ENCODE data around the gene MAFB. TPM values are rescaled to one million over a fixed set of nuclear protein-coding genes. Genes with fewer than 3 reads are reported as not detected.

Gene MAFB
- total RNA-seq, 1 donor from 2014 or later, result 4.6 TPM

GRCh38 chr20:40663991-40664880, 24.8 kb downstream of the MAFB start:
- H3K27me3 Mint-ChIP-seq (ENCODE audit: unreplicated experiment), result peaks cover 5% of the 10 kb centered on the region
- no peak for DNase-seq
- no peak overlapping the region for H3K4me3 Mint-ChIP-seq (ENCODE audit: unreplicated experiment)
- H3K27ac Mint-ChIP-seq (ENCODE audit: unreplicated experiment), result no peak overlapping the region
- no peaks in the 10 kb centered on the region for H3K9me3 Mint-ChIP-seq (ENCODE audit: unreplicated experiment)
- no peak for TF ChIP-seq CTCF (IDR thresholded peaks at IDR 0.05; ENCODE audit: partially characterized antibody, unreplicated experiment)
- H3K4me1 Mint-ChIP-seq (ENCODE audit: low read depth, unreplicated experiment), result peaks cover under 1% of the 10 kb centered on the region
- no peaks in the 10 kb centered on the region for H3K36me3 Mint-ChIP-seq (ENCODE audit: unreplicated experiment)

GRCh38 chr20:40663304-40663790, 25.7 kb downstream of the MAFB start:
- no peak overlapping the region for H3K4me3 Mint-ChIP-seq (ENCODE audit: unreplicated experiment)
- H3K36me3 Mint-ChIP-seq (ENCODE audit: unreplicated experiment), result no peaks in the 10 kb centered on the region
- H3K4me1 Mint-ChIP-seq (ENCODE audit: low read depth, unreplicated experiment), result peaks cover 9% of the 10 kb centered on the region
- H3K27me3 Mint-ChIP-seq (ENCODE audit: unreplicated experiment), result peaks cover 5% of the 10 kb centered on the region
- TF ChIP-seq CTCF (IDR thresholded peaks at IDR 0.05; ENCODE audit: partially characterized antibody, unreplicated experiment), result no peak
- H3K9me3 Mint-ChIP-seq (ENCODE audit: unreplicated experiment), result no peaks in the 10 kb centered on the region
- no peak overlapping the region for H3K27ac Mint-ChIP-seq (ENCODE audit: unreplicated experiment)
- no peak for DNase-seq

GRCh38 chr20:40659567-40659966, 29.5 kb downstream of the MAFB start:
- Mint-ChIP-seq H3K27me3 (ENCODE audit: unreplicated experiment) (peaks cover 8% of the 10 kb centered on the region), H3K4me3 (ENCODE audit: unreplicated experiment) (no peak overlapping the region), H3K9me3 (ENCODE audit: unreplicated experiment) (peaks cover 3% of the 10 kb centered on the region), H3K4me1 (ENCODE audit: low read depth, unreplicated experiment) (peaks cover 12% of the 10 kb centered on the region), H3K27ac (ENCODE audit: unreplicated experiment) (no peak overlapping the region), H3K36me3 (ENCODE audit: unreplicated experiment) (no peaks in the 10 kb centered on the region)
- TF ChIP-seq CTCF (IDR thresholded peaks at IDR 0.05; ENCODE audit: partially characterized antibody, unreplicated experiment), result no peak
- no peak for DNase-seq

- Mint-ChIP-seq H3K4me3 (ENCODE audit: unreplicated experiment) (no peak overlapping the region), H3K36me3 (ENCODE audit: unreplicated experiment) (no peaks in the 10 kb centered on the region), H3K9me3 (ENCODE audit: unreplicated experiment) (peaks cover 3% of the 10 kb centered on the region), H3K27me3 (ENCODE audit: unreplicated experiment) (peaks cover 8% of the 10 kb centered on the region), H3K27ac (ENCODE audit: unreplicated experiment) (no peak overlapping the region), H3K4me1 (ENCODE audit: low read depth, unreplicated experiment) (peaks cover 12% of the 10 kb centered on the region)
- DNase-seq, result no peak
- no peak for TF ChIP-seq CTCF (IDR thresholded peaks at IDR 0.05; ENCODE audit: partially characterized antibody, unreplicated experiment)
These were observed 30.5 kb downstream of the MAFB start for GRCh38 chr20:40658509-40658908.

- peaks cover 12% of the 10 kb centered on the region for H3K4me1 Mint-ChIP-seq (ENCODE audit: low read depth, unreplicated experiment)
- peaks cover 7% of the 10 kb centered on the region for H3K27me3 Mint-ChIP-seq (ENCODE audit: unreplicated experiment)
- H3K36me3 Mint-ChIP-seq (ENCODE audit: unreplicated experiment), result no peaks in the 10 kb centered on the region
- H3K4me3 Mint-ChIP-seq (ENCODE audit: unreplicated experiment), result no peak overlapping the region
- no peak overlapping the region for H3K27ac Mint-ChIP-seq (ENCODE audit: unreplicated experiment)
- no peak for DNase-seq
- H3K9me3 Mint-ChIP-seq (ENCODE audit: unreplicated experiment), result peaks cover 3% of the 10 kb centered on the region
- no peak for TF ChIP-seq CTCF (IDR thresholded peaks at IDR 0.05; ENCODE audit: partially characterized antibody, unreplicated experiment)
These were observed 31.5 kb downstream of the MAFB start for GRCh38 chr20:40657526-40657925.

Measured in glutamatergic neuron (in vitro differentiated cells).